AG08395 (cell line): ENCODE measurements around the gene ADAM22.

Experiments
- DNase-seq: peaks from one replicate; pipeline ENCODE4 v3.0.0; 2012; ENCODE audit warnings: mixed read lengths, low spot score

Gene ADAM22

GRCh38 chr7:88040694-88041093, 106.6 kb downstream of the ADAM22 start:
- DNase-seq = peak; percentile 2

- no peak for DNase-seq
Observed at GRCh38 chr7:88041583-88041982, 107.5 kb downstream of the ADAM22 start.

GRCh38 chr7:88042157-88042556, 108.1 kb downstream of the ADAM22 start:
- DNase-seq = no peak

DNA sequence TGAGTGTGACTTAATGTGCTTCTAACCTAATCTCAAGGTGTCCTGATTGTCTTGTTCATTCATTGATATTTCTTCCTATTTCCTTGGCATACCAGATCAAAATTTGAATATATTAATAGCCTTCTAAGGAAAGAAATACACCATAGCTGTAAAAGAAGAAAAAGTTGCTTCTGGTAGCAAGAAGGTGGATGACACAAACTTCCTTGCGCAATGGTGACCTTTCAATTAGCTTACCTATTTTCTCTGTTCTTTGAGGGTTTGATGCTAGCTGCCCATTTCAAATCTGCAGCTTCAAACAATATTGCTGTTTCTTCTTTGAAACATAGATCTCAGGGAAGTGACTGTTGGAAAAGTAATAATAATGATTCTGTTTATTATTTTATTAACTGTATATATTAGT, 108.8 kb downstream of the ADAM22 start:
- DNase-seq = no peak

- DNase-seq = no peak
Observed at GRCh38 chr7:88044069-88044468, 110.0 kb downstream of the ADAM22 start.

GRCh38 chr7:88046839-88047573, 113.0 kb downstream of the ADAM22 start:
- DNase-seq = no peak

GRCh38 chr7:88057655-88058054, 123.6 kb downstream of the ADAM22 start:
- no peak for DNase-seq

DNA sequence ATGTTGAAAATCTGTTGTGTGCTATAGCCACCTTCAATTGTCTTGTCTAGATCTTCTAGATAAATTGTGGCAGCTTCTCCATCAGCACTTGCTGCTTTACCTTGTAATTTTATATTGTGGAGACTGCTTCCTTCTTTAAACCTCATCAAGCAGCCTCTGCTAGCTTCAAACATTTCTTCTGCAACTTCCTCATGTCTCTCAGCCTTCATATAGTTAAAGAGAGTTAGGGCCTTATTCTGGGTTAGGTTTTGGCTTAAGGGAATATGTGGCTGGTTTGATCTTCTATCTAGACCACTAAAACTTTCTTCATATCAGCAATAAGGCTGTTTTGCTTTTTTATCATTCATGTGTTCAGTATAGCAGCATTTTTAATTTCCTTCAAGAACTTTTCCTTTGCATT, 128.2 kb downstream of the ADAM22 start:
- no peak for DNase-seq

DNA sequence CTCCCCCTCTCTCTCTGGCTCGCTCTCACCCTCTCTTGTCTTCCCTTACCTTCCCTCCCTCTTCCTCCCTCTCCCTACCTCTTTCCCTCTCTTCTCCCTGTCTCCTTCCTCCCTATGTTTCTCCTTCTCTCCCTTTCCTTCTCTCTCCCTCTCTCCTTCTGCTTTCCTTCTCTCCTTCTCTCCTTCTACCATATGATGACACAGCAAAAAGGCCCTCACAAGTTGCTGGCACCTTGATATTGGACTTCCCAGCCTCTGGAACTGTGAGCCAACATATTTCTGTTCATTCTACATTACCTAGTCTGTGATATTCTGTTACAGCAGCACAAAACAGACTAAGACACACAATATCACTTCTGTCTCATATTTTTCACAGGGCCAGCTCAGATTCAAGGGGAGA, 135.0 kb downstream of the ADAM22 start:
- no peak for DNase-seq

- DNase-seq = no peak
Observed at GRCh38 chr7:88071994-88072714, 138.1 kb downstream of the ADAM22 start.

- no peak for DNase-seq
Observed at GRCh38 chr7:88072715-88073055, 138.6 kb downstream of the ADAM22 start.

DNA sequence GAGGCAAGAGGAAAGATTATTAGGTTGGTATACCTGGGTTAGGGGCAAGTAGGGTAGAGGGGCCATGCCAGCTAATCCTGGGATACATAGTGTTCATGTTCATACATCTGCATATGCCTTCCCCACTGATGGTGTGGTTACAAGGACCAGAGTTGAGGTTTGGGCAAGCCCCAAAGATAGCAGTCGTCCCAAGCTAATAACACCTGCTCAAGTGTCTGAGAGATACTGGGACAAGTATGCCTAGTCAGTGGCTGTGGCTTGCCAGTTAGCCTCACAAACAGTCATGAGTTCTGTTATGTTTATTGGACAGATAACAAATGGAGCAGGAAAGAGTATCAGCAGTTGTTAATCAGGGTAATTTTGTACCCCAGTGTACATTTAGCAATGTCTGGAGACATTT, 139.6 kb downstream of the ADAM22 start:
- DNase-seq = no peak

DNA sequence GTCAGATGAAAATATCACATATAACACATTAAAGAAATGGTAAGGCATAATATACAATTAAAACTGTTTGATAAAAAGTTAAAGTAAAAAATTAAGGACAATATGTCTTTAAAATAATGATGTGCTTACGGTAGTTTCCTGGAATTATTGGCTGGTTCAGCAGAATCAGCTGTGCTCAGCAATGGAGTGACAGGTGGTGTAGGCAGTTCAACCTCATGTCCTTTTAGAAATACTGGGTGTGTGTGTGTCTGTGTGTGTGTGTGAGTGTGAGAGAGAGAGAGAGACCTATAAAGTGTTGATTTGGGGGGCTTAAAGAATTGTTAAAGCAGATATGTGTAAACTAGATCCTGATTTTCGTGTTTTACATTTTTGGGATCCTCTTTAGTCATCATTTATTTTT, 141.2 kb downstream of the ADAM22 start:
- no peak for DNase-seq

DNA sequence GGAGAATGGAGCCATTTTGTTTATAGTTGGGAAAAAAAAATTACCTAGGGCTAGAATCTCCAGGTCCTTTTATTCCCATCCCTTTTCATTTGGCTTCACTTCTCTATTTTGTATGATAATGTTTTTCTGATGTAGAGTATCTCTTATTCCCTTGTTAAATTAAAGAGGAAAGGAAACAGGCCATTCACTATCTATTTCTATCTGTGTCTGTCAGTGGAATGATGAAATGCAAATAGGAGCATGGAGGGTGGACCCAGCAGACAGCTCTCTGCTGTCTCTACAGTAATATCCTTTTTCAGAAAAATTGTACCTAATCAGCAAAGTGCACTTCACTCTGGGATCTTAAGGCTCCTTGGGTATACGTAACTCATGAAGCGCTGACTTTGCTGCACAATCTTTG, 149.8 kb downstream of the ADAM22 start:
- no peak for DNase-seq

DNA sequence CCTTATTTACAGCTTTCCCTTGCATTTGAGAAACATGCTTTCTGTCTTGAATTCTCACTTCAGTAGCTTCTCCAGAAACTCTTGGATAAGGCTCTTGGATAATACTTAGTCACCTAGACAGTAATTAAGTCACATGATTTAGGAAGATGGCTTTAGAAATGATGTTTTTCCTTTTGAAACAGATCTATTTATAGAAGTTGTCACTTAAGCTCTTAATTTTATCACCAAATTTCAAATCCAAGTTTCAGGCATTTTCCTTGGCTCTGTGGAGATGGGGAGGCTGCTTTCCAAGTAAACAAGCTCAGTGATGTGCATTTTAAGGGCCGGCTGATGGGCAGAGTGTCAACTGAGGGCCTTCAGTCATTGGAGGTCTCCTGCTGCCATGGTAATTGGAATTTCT, 155.5 kb downstream of the ADAM22 start:
- DNase-seq = no peak

DNA sequence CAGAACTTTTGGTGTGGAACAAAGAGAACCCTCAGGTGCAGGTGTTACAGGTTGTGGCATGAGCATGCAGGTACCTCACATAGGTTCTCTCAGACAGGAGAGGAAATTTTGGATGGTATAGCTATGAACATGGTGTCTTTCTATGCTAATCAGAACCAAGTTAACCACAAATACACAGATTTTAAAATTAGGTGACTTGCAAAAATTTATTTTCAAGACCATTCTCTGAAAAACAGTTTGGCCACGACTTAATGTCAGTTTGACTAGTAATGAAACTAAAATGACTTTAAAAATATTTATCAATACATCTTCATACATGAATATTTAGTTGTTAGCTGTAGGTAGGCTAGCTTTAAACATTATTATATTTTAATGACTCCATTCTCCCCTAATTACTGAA, 156.2 kb downstream of the ADAM22 start:
- DNase-seq = no peak

- no peak for DNase-seq
Observed at GRCh38 chr7:88090671-88091070, 156.6 kb downstream of the ADAM22 start.

GRCh38 chr7:88091988-88092675, 158.1 kb downstream of the ADAM22 start:
- DNase-seq = no peak

DNA sequence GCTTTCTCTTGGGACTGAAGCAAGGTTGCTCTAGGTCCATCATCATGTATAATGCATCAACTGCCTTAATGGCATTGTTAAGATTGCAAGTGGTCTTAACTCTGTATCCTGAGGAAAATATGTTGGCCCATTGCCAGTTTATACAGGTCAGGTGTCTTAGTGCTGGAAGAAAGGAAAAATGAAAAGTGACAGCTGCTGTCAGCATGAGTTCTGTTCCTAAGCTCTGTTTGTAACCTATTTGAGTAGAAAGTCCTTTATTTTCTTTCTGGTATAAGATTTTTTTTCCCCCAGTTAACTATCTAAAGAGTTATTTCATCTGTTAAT, 158.6 kb downstream of the ADAM22 start:
- DNase-seq = no peak

- DNase-seq = no peak
Observed at GRCh38 chr7:88101769-88102168, 167.7 kb downstream of the ADAM22 start.

DNA sequence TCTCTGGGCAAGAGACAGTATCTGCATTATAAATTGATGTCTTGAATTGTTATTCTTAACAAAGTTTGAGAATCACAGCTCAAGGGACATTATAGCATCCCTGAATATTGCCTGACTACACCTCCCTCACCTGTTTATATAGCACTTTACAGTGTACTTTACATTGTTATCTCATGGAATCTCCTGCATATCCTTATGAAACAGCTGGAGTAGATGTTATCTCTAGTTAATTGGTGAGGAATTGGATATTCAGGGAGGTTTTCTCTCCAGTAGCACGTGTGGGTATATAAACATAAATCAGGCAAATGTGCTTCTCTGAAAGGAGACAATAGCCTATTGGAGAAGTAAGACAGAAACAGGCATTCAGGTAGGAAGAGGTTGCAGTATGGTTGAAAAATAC, 168.6 kb downstream of the ADAM22 start:
- no peak for DNase-seq

- DNase-seq = no peak
Observed at GRCh38 chr7:88104732-88105131, 170.7 kb downstream of the ADAM22 start.

DNA sequence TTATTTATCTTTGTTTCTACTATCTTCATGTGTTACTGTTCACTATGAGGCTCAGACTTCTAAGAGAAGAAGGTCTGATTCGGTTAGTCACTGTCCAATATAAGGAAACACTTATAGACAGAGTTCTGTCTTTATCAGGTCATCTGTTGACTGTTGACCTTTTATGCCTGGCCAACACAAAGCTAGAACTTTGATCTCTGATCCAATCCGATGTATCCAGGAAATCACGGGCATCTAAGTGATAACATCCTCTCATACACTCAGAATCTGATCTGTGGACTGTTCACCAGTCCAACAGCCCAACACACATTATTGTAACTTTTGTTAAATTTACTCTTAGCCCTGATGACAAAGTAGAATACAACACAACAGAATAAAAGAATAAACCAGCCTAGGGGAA, 171.2 kb downstream of the ADAM22 start:
- no peak for DNase-seq

DNA sequence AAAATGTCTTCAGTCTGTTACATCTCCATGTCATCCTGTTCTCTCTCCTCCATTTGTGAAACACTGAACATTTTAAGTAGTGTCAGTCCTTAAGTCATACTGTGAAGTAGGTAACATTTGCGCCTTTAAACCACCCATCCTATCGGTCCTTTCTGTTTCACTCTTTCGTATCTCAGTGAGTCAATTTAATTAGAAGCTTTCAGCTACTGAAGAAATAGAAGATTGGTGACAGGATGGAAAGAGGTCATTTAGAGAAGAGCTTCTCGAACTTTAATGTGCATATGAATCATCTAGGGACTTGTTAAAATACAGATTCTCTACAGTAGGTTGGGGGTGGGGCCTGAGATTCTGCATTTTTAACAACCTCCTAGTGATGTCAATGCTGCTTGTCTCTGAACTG, 172.4 kb downstream of the ADAM22 start:
- no peak for DNase-seq
